ENCODE data around the gene BLVRB. TPM values are rescaled to one million over a fixed set of nuclear protein-coding genes. Genes with fewer than 3 reads are reported as not detected.
A peak's percentile ranks its signal among the peaks of the same experiment; 100 is the strongest.

Gene BLVRB
- total and polyA plus RNA-seq, 9 donors: 16.8 to 135 (median 75.5) TPM

GRCh38 chr19:40471111-40471510, 5.6 kb upstream of the BLVRB start:
- Histone ChIP-seq H3K4me1 (ENCODE audit: insufficient read depth) (peaks cover 4% of the 10 kb centered on the region), H3K9me3 (no peaks in the 10 kb centered on the region), H3K27ac (no peak overlapping the region), H3K27me3 (no peaks in the 10 kb centered on the region), H3K4me3 (no peak overlapping the region), H3K36me3 (no peaks in the 10 kb centered on the region)
- 94 to 97% (median 96%) methylated on average over 3 of the region's 3 CpGs for WGBS, 3 donors
- no peak for DNase-seq
- TF ChIP-seq, protein P1, sequence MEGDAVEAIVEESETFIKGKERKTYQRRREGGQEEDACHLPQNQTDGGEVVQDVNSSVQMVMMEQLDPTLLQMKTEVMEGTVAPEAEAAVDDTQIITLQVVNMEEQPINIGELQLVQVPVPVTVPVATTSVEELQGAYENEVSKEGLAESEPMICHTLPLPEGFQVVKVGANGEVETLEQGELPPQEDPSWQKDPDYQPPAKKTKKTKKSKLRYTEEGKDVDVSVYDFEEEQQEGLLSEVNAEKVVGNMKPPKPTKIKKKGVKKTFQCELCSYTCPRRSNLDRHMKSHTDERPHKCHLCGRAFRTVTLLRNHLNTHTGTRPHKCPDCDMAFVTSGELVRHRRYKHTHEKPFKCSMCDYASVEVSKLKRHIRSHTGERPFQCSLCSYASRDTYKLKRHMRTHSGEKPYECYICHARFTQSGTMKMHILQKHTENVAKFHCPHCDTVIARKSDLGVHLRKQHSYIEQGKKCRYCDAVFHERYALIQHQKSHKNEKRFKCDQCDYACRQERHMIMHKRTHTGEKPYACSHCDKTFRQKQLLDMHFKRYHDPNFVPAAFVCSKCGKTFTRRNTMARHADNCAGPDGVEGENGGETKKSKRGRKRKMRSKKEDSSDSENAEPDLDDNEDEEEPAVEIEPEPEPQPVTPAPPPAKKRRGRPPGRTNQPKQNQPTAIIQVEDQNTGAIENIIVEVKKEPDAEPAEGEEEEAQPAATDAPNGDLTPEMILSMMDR (IDR thresholded peaks at IDR 0.05): no peak
- TF ChIP-seq EP300 (IDR thresholded peaks at IDR 0.05) (no peak), POLR2A (IDR thresholded peaks at IDR 0.05) (no peak)
- intact Hi-C loops (cut with DNase I): no loop called here

DNA sequence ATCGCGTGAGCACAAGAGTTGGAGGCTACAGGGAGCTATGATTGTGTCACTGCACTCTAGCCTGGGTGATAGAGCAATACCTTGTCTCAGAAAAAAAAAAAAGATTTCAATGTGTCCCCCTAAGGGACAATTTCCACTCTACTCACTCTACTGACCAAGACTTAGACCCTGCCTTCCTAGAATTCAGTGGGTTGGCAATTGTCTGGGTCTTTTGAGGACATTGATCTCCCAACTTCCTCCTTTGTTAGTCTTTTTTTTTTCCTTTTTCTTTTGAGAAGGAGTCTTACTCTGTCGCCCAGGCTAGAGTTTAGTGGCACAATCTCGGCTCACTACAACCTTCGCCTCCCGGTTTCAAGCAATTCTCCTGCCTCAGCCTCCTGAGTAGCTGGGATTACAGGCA, 3.5 kb upstream of the BLVRB start:
- Histone ChIP-seq H3K36me3 (no peaks in the 10 kb centered on the region), H3K4me3 (no peak overlapping the region), H3K27ac (no peak overlapping the region), H3K9me3 (no peaks in the 10 kb centered on the region), H3K27me3 (no peaks in the 10 kb centered on the region), H3K4me1 (ENCODE audit: insufficient read depth) (peaks cover 8% of the 10 kb centered on the region)
- no peak for TF ChIP-seq POLR2A (IDR thresholded peaks at IDR 0.05)
- TF ChIP-seq, protein P1 (IDR thresholded peaks at IDR 0.05): no peak
- WGBS, 3 donors: 94 to 95% (median 94%) methylated on average over 6 of the region's 6 CpGs
- intact Hi-C loops (cut with DNase I): loop anchor here in 3 of 4 donors (10.0 kb wide), 3 partner anchors 106 to 136 kb away; partner anchors contain the start of genes LTBP4 (in 2 of the 3) and SHKBP1 (in 1 of the 3)
- no peak for DNase-seq

- peak; percentile 32 to 71 (median 63) for DNase-seq
- Histone ChIP-seq H3K4me3 (peak within 1 kb of the TSS; percentile 46), H3K9me3 (no peaks in the 10 kb centered on the region), H3K27ac (peak within 1 kb of the TSS; percentile 13 to 49), H3K36me3 (no peaks in the 10 kb centered on the region), H3K4me1 (ENCODE audit: insufficient read depth) (peaks cover 8% of the 10 kb centered on the region), H3K27me3 (no peaks in the 10 kb centered on the region)
- TF ChIP-seq, protein P1 (IDR thresholded peaks at IDR 0.05): no peak
- TF ChIP-seq POLR2A (IDR thresholded peaks at IDR 0.05) (no peak), EP300 (IDR thresholded peaks at IDR 0.05) (no peak)
- WGBS, 3 donors: 3 to 10% (median 3%) methylated on average over 11 to 87 of the region's 87 CpGs
- intact Hi-C loops (cut with DNase I): loop anchor here in 3 of 4 donors (10.0 kb wide), 3 partner anchors 108 to 138 kb away; partner anchors contain the start of genes LTBP4 (in 2 of the 3) and SHKBP1 (in 1 of the 3)
Observed at GRCh38 chr19:40466985-40467734, 1.6 kb upstream of the BLVRB start, which contains the start of gene SPTBN4. Gene SPTBN4 (plus strand): TSS chr19:40467001. CDS start chr19:40472622, 5,621 bp downstream.

DNA sequence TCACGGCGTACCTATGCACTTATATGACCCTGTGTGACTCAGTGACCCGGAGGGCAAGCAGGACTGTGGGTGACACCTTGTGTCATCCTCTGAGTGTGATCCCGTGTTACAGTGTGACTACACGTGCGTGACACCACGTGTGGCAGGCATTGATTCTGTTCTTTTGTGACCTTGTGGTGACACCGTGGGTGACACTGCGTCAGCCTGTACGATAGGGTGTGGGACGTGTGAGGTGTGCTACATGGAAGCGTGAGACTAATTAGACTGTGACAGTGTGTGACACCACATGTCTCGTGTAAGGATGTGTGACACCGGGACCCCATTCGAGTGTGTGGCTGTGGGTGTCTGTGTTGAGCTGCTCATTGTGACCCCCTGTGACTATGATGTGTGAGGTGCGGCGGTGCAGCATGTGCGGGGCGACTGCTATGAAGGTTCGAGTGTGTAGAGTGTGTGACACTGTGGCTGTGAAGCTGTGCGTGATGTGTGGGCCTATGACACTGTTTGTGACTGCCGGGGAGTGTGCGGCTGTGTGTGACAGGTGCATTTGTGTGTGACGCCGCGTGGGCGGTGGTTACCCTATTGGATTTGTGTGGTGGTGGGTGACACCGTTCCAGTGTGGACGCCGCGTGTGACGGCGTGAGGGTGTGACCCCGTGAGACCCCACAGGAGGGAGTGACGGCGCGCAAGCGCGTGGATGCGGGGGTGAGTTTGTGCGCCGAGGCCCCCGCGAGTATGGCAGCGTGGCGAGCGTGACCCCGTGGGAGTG, 857 bp upstream of the BLVRB start:
- TF ChIP-seq EP300 (IDR thresholded peaks at IDR 0.05) (no peak), POLR2A (IDR thresholded peaks at IDR 0.05) (no peak)
- TF ChIP-seq, protein P1 (IDR thresholded peaks at IDR 0.05): no peak
- H3K4me3 ChIP-seq: peak overlapping the region; percentile 46
- peak in 3 of 5 donors; percentile 44 to 68 (median 48) for DNase-seq
- 4 to 7% (median 5%) methylated on average over 40 to 48 of the region's 48 CpGs for WGBS, 3 donors
- H3K36me3 ChIP-seq: no peaks in the 10 kb centered on the region
- H3K27me3 ChIP-seq: no peaks in the 10 kb centered on the region
- H3K27ac ChIP-seq: peak overlapping the region in 1 of 2 donors; percentile 49
- no peaks in the 10 kb centered on the region for H3K9me3 ChIP-seq
- H3K4me1 ChIP-seq (ENCODE audit: insufficient read depth): peaks cover 8% of the 10 kb centered on the region
- intact Hi-C loops (cut with DNase I): loop anchor here in 3 of 4 donors (10.0 kb wide), 3 partner anchors 108 to 138 kb away; partner anchors contain the start of genes LTBP4 (in 2 of the 3) and SHKBP1 (in 1 of the 3)
